ENCODE measurements around the gene CDH23.

Gene CDH23

DNA sequence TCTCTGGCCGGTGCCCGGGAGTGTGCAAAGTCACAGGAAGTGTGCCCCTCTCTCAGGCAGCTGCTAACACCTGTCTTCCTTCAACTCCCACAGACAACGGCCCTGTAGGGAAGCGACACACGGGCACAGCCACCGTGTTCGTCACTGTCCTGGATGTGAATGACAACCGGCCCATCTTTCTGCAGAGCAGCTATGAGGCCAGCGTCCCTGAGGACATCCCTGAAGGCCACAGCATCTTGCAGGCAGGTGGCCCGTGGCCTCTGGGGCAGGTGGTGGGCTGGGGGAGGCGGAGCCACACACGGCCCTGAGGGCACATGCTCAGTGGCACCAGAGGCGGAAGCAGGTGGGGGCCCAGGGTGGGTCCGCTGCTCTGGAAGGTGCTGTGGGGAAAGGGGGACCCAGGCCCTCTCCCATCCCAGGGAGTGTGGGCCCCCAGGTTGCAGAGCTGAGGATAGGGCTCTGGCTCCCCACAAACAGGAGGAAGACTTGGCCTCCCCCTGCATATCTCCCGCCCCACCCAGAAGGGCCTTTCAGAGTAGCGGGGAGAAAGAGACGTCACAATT lies 315.9 kb downstream of the CDH23 start:
- TF ChIP-seq, protein P1, sequence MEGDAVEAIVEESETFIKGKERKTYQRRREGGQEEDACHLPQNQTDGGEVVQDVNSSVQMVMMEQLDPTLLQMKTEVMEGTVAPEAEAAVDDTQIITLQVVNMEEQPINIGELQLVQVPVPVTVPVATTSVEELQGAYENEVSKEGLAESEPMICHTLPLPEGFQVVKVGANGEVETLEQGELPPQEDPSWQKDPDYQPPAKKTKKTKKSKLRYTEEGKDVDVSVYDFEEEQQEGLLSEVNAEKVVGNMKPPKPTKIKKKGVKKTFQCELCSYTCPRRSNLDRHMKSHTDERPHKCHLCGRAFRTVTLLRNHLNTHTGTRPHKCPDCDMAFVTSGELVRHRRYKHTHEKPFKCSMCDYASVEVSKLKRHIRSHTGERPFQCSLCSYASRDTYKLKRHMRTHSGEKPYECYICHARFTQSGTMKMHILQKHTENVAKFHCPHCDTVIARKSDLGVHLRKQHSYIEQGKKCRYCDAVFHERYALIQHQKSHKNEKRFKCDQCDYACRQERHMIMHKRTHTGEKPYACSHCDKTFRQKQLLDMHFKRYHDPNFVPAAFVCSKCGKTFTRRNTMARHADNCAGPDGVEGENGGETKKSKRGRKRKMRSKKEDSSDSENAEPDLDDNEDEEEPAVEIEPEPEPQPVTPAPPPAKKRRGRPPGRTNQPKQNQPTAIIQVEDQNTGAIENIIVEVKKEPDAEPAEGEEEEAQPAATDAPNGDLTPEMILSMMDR (IDR thresholded peaks at IDR 0.05; ENCODE audit: low read depth, low read length, missing control alignments): no peak
- DNase-seq (ENCODE audit: low read depth): no peak
- no peak overlapping the region for H3K4me3 ChIP-seq (ENCODE audit: low read depth, low read length)
- in situ Hi-C loops (cut with HindIII; ENCODE audit: low sequenced_read_pairs): no loop called here

DNA sequence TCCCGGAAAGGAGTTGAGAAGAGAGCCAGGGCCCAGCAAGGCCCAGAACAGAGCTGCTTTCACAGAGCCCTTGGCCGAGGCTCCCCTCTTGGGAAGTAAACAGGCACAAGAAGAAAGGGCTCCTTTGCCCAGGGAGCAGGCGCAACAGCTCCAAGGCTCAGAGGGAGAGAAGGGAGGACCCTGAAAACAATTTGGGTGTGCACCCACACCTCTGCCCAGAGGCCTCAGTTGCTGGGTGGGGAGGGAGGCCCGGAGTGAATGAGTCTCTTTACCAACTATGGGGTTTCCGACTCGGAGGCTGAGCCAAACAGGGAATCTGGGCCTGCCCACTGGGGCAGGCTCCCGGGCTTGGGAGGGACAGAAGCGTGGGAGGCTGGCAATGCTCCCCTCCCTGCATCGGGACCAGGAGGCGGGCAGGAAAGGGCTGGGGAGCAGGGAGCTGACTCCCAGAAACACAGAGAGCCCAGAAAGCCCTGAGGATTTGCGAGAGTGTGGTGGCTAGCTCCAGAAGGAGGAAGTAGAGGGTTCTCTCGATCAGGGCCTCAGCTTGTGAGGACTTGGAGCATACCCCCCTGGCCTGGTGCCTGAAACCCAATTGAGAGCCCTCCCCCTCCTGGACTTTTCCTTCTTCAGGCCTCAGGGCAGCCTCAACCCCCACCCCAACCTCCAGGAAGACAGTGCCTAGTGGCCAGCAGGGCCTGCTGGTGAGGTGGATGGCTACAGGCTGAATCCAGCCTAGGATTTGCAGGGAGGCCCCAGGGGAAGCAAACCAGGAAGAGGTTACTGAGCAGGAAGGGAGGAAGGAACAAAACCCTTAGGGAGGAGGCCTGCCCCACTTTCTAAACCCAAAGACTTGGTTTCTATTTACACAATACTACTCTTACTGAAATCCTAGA lies 316.7 kb downstream of the CDH23 start:
- TF ChIP-seq, protein P1 (IDR thresholded peaks at IDR 0.05; ENCODE audit: low read depth, low read length, missing control alignments): no peak
- in situ Hi-C loops (cut with HindIII; ENCODE audit: low sequenced_read_pairs): no loop called here
- no peak for DNase-seq (ENCODE audit: low read depth)
- no peak overlapping the region for H3K4me3 ChIP-seq (ENCODE audit: low read depth, low read length)

DNA sequence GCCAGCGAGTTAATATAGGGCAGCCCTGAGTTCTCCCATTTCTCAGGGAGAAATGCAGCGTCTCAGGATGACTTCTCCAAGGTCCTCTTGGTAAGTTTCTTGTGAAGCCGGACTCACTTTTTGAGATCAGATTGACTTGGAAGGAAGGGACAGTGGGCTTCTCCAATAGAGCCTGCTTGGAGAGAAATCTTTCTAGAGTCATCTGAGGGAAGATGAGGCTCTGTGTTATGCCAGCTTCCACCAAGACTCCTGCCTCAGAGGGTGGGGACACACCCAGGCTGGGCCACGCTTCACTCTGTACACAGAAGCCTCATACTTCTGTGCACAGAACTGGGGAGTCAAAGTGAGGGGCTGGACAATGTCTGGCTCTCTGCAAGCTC lies 317.3 kb downstream of the CDH23 start:
- no peak for DNase-seq (ENCODE audit: low read depth)
- H3K4me3 ChIP-seq (ENCODE audit: low read depth, low read length): no peak overlapping the region
- TF ChIP-seq, protein P1 (IDR thresholded peaks at IDR 0.05; ENCODE audit: low read depth, low read length, missing control alignments): no peak
- in situ Hi-C loops (cut with HindIII; ENCODE audit: low sequenced_read_pairs): no loop called here

DNA sequence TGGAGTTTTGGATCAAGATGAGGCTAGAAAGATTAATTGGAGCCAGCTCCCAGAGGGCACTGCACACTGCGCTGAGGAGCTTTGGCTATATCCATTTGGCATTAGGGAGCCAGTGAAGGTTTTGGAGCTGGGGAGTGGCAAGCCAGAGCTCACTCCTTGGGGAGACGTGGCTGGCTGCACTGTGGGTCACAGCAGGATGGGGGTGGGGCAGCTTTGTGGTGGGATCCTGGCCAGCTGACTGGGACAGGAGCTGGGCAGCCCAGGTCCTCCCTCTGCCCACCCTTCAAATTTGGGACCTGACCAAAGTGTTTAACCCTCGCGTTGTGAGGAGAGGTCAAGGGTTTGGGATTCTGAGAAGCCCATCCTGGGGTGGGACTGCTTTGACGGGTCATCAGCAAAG lies 317.9 kb downstream of the CDH23 start:
- H3K4me3 ChIP-seq (ENCODE audit: low read depth, low read length): no peak overlapping the region

DNA sequence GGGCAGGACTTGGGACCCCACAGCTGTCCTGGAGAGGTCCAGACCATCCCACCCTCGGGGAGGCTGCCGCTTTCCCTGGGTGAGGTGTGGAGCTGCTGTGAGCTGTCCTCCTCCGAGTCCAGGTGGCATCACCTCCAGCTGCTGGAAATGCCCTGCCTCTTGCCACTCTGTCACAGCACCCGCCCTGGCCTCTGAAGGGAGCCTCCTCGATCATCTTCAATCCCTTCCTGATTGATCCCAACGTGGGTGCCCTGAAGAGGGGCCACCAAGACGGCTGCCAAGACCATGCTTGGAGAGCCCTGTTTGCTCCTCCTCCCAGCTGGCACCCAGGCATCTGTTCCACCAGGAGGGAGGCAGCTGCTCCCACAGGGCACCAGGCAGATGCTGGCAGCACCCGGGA lies 318.3 kb downstream of the CDH23 start:
- no peak overlapping the region for H3K4me3 ChIP-seq (ENCODE audit: low read depth, low read length)
- TF ChIP-seq, protein P1 (IDR thresholded peaks at IDR 0.05; ENCODE audit: low read depth, low read length, missing control alignments): no peak
- no peak for DNase-seq (ENCODE audit: low read depth)
- in situ Hi-C loops (cut with HindIII; ENCODE audit: low sequenced_read_pairs): no loop called here

More for the DNA sequence above, 317.9 kb downstream of the CDH23 start:
- TF ChIP-seq, protein P1 (IDR thresholded peaks at IDR 0.05; ENCODE audit: low read depth, low read length, missing control alignments): no peak
- no peak for DNase-seq (ENCODE audit: low read depth)
- in situ Hi-C loops (cut with HindIII; ENCODE audit: low sequenced_read_pairs): no loop called here

DNA sequence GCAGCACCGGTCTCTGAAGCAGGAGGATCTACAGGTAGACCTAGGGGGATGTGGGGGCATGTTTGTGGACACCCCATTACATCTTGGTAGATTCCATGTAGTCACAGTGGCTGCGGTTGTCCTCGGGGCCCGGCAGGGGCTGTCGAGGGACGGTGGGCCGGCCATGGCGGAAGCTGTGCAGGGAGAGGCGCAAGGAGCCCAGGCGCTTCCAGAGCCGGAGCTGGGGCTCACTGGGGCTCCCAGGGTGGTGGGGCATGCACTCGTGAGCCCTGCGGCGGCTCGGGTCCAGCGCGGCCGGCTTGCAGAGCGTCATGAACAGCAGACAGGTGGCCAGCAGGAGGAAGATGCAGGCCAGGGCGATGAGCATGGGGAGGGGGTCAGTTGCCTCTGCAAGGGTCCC lies 319.1 kb downstream of the CDH23 start:
- H3K4me3 ChIP-seq (ENCODE audit: low read depth, low read length): no peak overlapping the region
- in situ Hi-C loops (cut with HindIII; ENCODE audit: low sequenced_read_pairs): no loop called here
- no peak for DNase-seq (ENCODE audit: low read depth)
- TF ChIP-seq, protein P1 (IDR thresholded peaks at IDR 0.05; ENCODE audit: low read depth, low read length, missing control alignments): no peak

All from astrocyte of the cerebellum (primary cell).